ENCODE measurements around the gene GDPGP1. TPM values are rescaled to one million over a fixed set of nuclear protein-coding genes. Genes with fewer than 3 reads are reported as not detected.

Gene GDPGP1
- total and polyA plus RNA-seq, 4 donors: 2.5 to 8.6 (median 5.1) TPM

GRCh38 chr15:90225504-90226234, 8.3 kb upstream of the GDPGP1 start:
- Histone ChIP-seq H3K27ac (ENCODE audit: low read depth in 1 of 2, low read length in 2 of 2) (no peak overlapping the region), H3K4me3 (ENCODE audit: low read depth in 1 of 3, low read length in 3 of 3) (no peak overlapping the region), H3K9ac (ENCODE audit: low read depth in 1 of 2, low read length in 2 of 2) (no peak overlapping the region), H3K9me3 (ENCODE audit: control insufficient read depth in 4 of 4, low read length in 3 of 4) (no peaks in the 10 kb centered on the region), H3K27me3 (ENCODE audit: control insufficient read depth in 4 of 4, insufficient read depth in 4 of 4, low read length in 3 of 4) (no peaks in the 10 kb centered on the region), H3K36me3 (ENCODE audit: control insufficient read depth in 4 of 4, insufficient read depth in 3 of 4, low read depth in 1 of 4, low read length in 3 of 4) (peaks cover 28 to 66% (median 50%) of the 10 kb centered on the region in 4 donors), H3K4me1 (ENCODE audit: control insufficient read depth in 4 of 4, insufficient read depth in 4 of 4, low read length in 3 of 4) (peaks cover 5 to 26% (median 19%) of the 10 kb centered on the region in 4 donors)
- no peak for TF ChIP-seq SP1 (IDR thresholded peaks at IDR 0.05)
- no peak for TF ChIP-seq REST (IDR thresholded peaks at IDR 0.05)
- no peak for TF ChIP-seq FOXA1 (IDR thresholded peaks at IDR 0.05)
- no peak for TF ChIP-seq HNF4G (IDR thresholded peaks at IDR 0.05)
- WGBS: 87% methylated on average over 18 of the region's 18 CpGs
- DNase-seq (ENCODE audit: low spot score): no peak

GRCh38 chr15:90227336-90227735, 6.7 kb upstream of the GDPGP1 start:
- no peaks in the 10 kb centered on the region for H3K9me3 ChIP-seq (ENCODE audit: control insufficient read depth in 4 of 4, low read length in 3 of 4)
- no peak for DNase-seq (ENCODE audit: low spot score)
- TF ChIP-seq TAF1 (conservative IDR thresholded peaks at IDR 0.05): no peak
- no peak for TF ChIP-seq NR2F2 (IDR thresholded peaks at IDR 0.05)
- no peak for TF ChIP-seq ZBTB33 (IDR thresholded peaks at IDR 0.05)
- TF ChIP-seq ATF3 (IDR thresholded peaks at IDR 0.05): no peak
- no peak for TF ChIP-seq HNF4A (conservative IDR thresholded peaks at IDR 0.05)
- TF ChIP-seq MAX (IDR thresholded peaks at IDR 0.05): no peak
- TF ChIP-seq EGR1 (IDR thresholded peaks at IDR 0.05; ENCODE audit: low read depth in 2 of 2): no peak
- TF ChIP-seq YY1 (IDR thresholded peaks at IDR 0.05): no peak
- TF ChIP-seq HNF4G (IDR thresholded peaks at IDR 0.05): no peak
- no peak for TF ChIP-seq RAD21 (IDR thresholded peaks at IDR 0.05)
- TF ChIP-seq REST (IDR thresholded peaks at IDR 0.05): no peak
- no peak for TF ChIP-seq FOXA2 (IDR thresholded peaks at IDR 0.05)
- no peak for TF ChIP-seq FOXA1 (IDR thresholded peaks at IDR 0.05)
- no peak for TF ChIP-seq RXRA (IDR thresholded peaks at IDR 0.05)
- TF ChIP-seq GABPA (IDR thresholded peaks at IDR 0.05 in 1 of 2, conservative IDR thresholded peaks at IDR 0.05 in 1 of 2): no peak
- no peak for TF ChIP-seq JUND (IDR thresholded peaks at IDR 0.05)
- no peak for TF ChIP-seq SP1 (IDR thresholded peaks at IDR 0.05)
- H3K36me3 ChIP-seq (ENCODE audit: control insufficient read depth in 4 of 4, insufficient read depth in 3 of 4, low read depth in 1 of 4, low read length in 3 of 4): peaks cover 28 to 64% (median 51%) of the 10 kb centered on the region in 4 donors
- no peaks in the 10 kb centered on the region for H3K27me3 ChIP-seq (ENCODE audit: control insufficient read depth in 4 of 4, insufficient read depth in 4 of 4, low read length in 3 of 4)
- no peak overlapping the region for H3K9ac ChIP-seq (ENCODE audit: low read depth in 1 of 2, low read length in 2 of 2)
- peaks cover 11 to 33% (median 30%) of the 10 kb centered on the region in 4 donors for H3K4me1 ChIP-seq (ENCODE audit: control insufficient read depth in 4 of 4, insufficient read depth in 4 of 4, low read length in 3 of 4)
- no peak overlapping the region for H3K4me3 ChIP-seq (ENCODE audit: low read depth in 1 of 3, low read length in 3 of 3)
- 90% methylated on average over 7 of the region's 7 CpGs for WGBS
- H3K27ac ChIP-seq (ENCODE audit: low read depth in 1 of 2, low read length in 2 of 2): no peak overlapping the region
